HepG2 (cell line): ENCODE data around the gene AGXT. TPM values are rescaled to one million over a fixed set of nuclear protein-coding genes. Genes with fewer than 3 reads are reported as not detected.

Experiments used
- BCLAF1 ChIP-seq: fragments of 450-650 bp; IDR thresholded peaks from 2 replicates; pipeline ENCODE4 v1.6.1; 2017; ENCODE audit warnings: mild to moderate bottlenecking
- CBFB ChIP-seq: sonication (generic); formaldehyde crosslinking; IDR thresholded peaks from 2 replicates; pipeline ENCODE4 v1.4.0; 2020; ENCODE audit warnings: missing genetic modification reagents
- ERF ChIP-seq: IDR thresholded peaks from 2 replicates; pipeline ENCODE4 v1.6.1; 2018; ENCODE audit warnings: missing biosample characterization, missing genetic modification reagents
- FOXC1 ChIP-seq: sonication (generic); formaldehyde crosslinking; IDR thresholded peaks from 2 replicates; pipeline ENCODE4 v1.8.0; 2022; ENCODE audit warnings: mild to moderate bottlenecking, missing genetic modification reagents, borderline replicate concordance
- GMEB2 ChIP-seq: IDR thresholded peaks from 2 replicates; pipeline ENCODE4 v1.6.1; 2016; ENCODE audit warnings: missing biosample characterization, missing genetic modification reagents, low read depth
- HDAC1 ChIP-seq: sonication (generic); formaldehyde crosslinking; IDR thresholded peaks from 2 replicates; pipeline ENCODE4 v1.5.1; 2020; ENCODE audit warnings: mild to moderate bottlenecking, missing genetic modification reagents
- MAX ChIP-seq: IDR thresholded peaks from 2 replicates; pipeline ENCODE4 v1.6.1; 2012; ENCODE audit warnings: inconsistent platforms
- PRDM4 ChIP-seq: sonication (generic); formaldehyde crosslinking; IDR thresholded peaks from 2 replicates; pipeline ENCODE4 v1.9.0; 2021; ENCODE audit warnings: missing genetic modification reagents, borderline replicate concordance
- RXRA ChIP-seq: sonication (generic); formaldehyde crosslinking; IDR thresholded peaks from 2 replicates; pipeline ENCODE4 v1.5.1; 2020; ENCODE audit warnings: missing genetic modification reagents
- SMAD9 ChIP-seq: sonication (generic); formaldehyde crosslinking; IDR thresholded peaks from 2 replicates; pipeline ENCODE4 v1.5.1; 2020; ENCODE audit warnings: mild to moderate bottlenecking, missing genetic modification reagents
- SOX6 ChIP-seq, 2 experiments: fragments of 450-650 bp in 1 of 2; sonication (generic) in 1 of 2; formaldehyde crosslinking in 1 of 2; IDR thresholded peaks; 2 replicates each; pipeline versions ENCODE4 v1.4.0 to v1.6.1; 2017 to 2020; ENCODE audit warnings: antibody characterized with exemption in 1 of 2, mild to moderate bottlenecking in 1 of 2, missing genetic modification reagents in 1 of 2
- TGIF2 ChIP-seq: IDR thresholded peaks from 2 replicates; pipeline ENCODE4 v1.6.1; 2016; ENCODE audit warnings: control low read depth, missing compliant biosample characterization
- THRA ChIP-seq: sonication (generic); formaldehyde crosslinking; IDR thresholded peaks from 2 replicates; pipeline ENCODE4 v1.4.0; 2020; ENCODE audit warnings: missing genetic modification reagents, borderline replicate concordance
- ZBTB4 ChIP-seq: sonication (generic); formaldehyde crosslinking; IDR thresholded peaks from 2 replicates; pipeline ENCODE4 v1.4.0; 2020; ENCODE audit warnings: missing genetic modification reagents, mild to moderate bottlenecking, borderline replicate concordance
- ZNF670 ChIP-seq: sonication (generic); formaldehyde crosslinking; IDR thresholded peaks from 2 replicates; pipeline ENCODE4 v1.8.0; 2022; ENCODE audit warnings: mild to moderate bottlenecking, missing genetic modification reagents, borderline replicate concordance
- polyA plus RNA-seq, 8 experiments: library from polyadenylated mRNA; depleted of rRNA in 3 of 8; stranded (reverse) in 7 of 8; unstranded in 1 of 8; fragments of >200 nt; fragmentation: Illumina TruSeq in 4 of 8; extraction: Trizol in 4 of 8; gene quantifications; 2 replicates each; pipeline versions ENCODE4 v1.2.1 to v1.2.3, GENCODE V29; 2011 to 2016; ENCODE audit warnings: low read depth in 4 of 8, missing spikeins in 1 of 8, mixed read lengths in 1 of 8; ENCODE audit not compliant: insufficient read depth in 1 of 8
- total RNA-seq, 5 experiments: library from RNA; depleted of rRNA; stranded (reverse); fragments of >200 nt; fragmentation: Illumina TruSeq; extraction: Trizol; gene quantifications; 2 replicates each; pipeline ENCODE4 v1.2.3, GENCODE V29; 2016; ENCODE audit warnings: low read depth in 1 of 5

The AGXT gene
- total and polyA plus RNA-seq, 2 of the 13 experiments (the other 11 are each of a cell fraction or from before 2014, with no cell fraction given) = 41.9 to 96.1 TPM

- no peak for TF ChIP-seq BCLAF1
- peak; percentile 49; the same call in 1 of the 2 replicates for TF ChIP-seq THRA (CRISPR knock-in tag)
- 0 out of 2 replicates have a peak, but pooled peaks have one; percentile 22 for TF ChIP-seq TGIF2 (CRISPR knock-in tag)
- no peak for TF ChIP-seq SMAD9 (CRISPR knock-in tag)
- TF ChIP-seq GMEB2 (CRISPR knock-in tag) = no peak
- TF ChIP-seq ZBTB4 (CRISPR knock-in tag) = 0 out of 2 replicates have a peak, but pooled peaks have one; percentile 61
- TF ChIP-seq FOXC1 (CRISPR knock-in tag) = 0 out of 2 replicates have a peak, but pooled peaks have one; percentile 51
- peak; percentile 32; the same call in 1 of the 2 replicates for TF ChIP-seq ZNF670 (CRISPR knock-in tag)
- TF ChIP-seq RXRA (CRISPR knock-in tag) = 0 out of 2 replicates have a peak, but pooled peaks have one; percentile 35
- TF ChIP-seq MAX = peak; percentile 70
- peak; percentile 44 for TF ChIP-seq HDAC1 (CRISPR knock-in tag)
- peak; percentile 36; the same call in 1 of the 2 replicates for TF ChIP-seq ERF (CRISPR knock-in tag)
- TF ChIP-seq CBFB = no peak
- TF ChIP-seq PRDM4 = no peak
- TF ChIP-seq SOX6 (IDR thresholded peaks at IDR 0.05) = no peak
- TF ChIP-seq SOX6 (CRISPR knock-in tag; IDR thresholded peaks at IDR 0.05) = peak; percentile 20; the same call in 1 of the 2 replicates
Observed at GRCh38 chr2:240889601-240890560, 21.3 kb downstream of the AGXT start (continued).
